Amygdala (tissue), 56 donors: Measurements from ENCODE around the gene STAG2.

Experiments
- DNase-seq, 56 donors: peaks; one replicate each; lab custom pipeline; 2025; lab: John Stamatoyannopoulos, UW

Gene STAG2

GRCh38 chrX:123971982-123972381 lies 10.5 kb downstream of the STAG2 start:
- DNase-seq: no peak

- no peak for DNase-seq
These were observed 12.4 kb downstream of the STAG2 start for GRCh38 chrX:123973921-123974320.

GRCh38 chrX:123975180-123975579 lies 13.7 kb downstream of the STAG2 start:
- DNase-seq: no peak

GRCh38 chrX:123976706-123977316 lies 15.3 kb downstream of the STAG2 start:
- no peak for DNase-seq

- DNase-seq: no peak
These were observed 21.7 kb downstream of the STAG2 start for GRCh38 chrX:123983240-123983639.

GRCh38 chrX:123986377-123986776 lies 24.9 kb downstream of the STAG2 start:
- DNase-seq: no peak

GRCh38 chrX:123988423-123989111 lies 27.1 kb downstream of the STAG2 start:
- DNase-seq: no peak

- no peak for DNase-seq
These were observed 27.7 kb downstream of the STAG2 start for GRCh38 chrX:123989235-123989634.

- no peak for DNase-seq
These were observed 28.7 kb downstream of the STAG2 start for GRCh38 chrX:123990169-123990568.

- no peak for DNase-seq
These were observed 29.1 kb downstream of the STAG2 start for GRCh38 chrX:123990602-123991001.

- no peak for DNase-seq
These were observed 31.8 kb downstream of the STAG2 start for GRCh38 chrX:123993326-123993725.

GRCh38 chrX:123993904-123994635 lies 32.6 kb downstream of the STAG2 start:
- no peak for DNase-seq

GRCh38 chrX:123994730-123995129 lies 33.2 kb downstream of the STAG2 start:
- DNase-seq: no peak

GRCh38 chrX:124001581-124001980 lies 40.1 kb downstream of the STAG2 start:
- DNase-seq: no peak

- no peak for DNase-seq
These were observed 43.7 kb downstream of the STAG2 start for GRCh38 chrX:124005228-124005627.

GRCh38 chrX:124010157-124010556 lies 48.7 kb downstream of the STAG2 start:
- DNase-seq: no peak

GRCh38 chrX:124010566-124010965 lies 49.1 kb downstream of the STAG2 start:
- DNase-seq: no peak

- DNase-seq: no peak
These were observed 54.2 kb downstream of the STAG2 start for GRCh38 chrX:124015721-124016120.

GRCh38 chrX:124016825-124017224 lies 55.3 kb downstream of the STAG2 start:
- DNase-seq: no peak

GRCh38 chrX:124018023-124018422 lies 56.5 kb downstream of the STAG2 start:
- DNase-seq: no peak

- DNase-seq: no peak
These were observed 62.3 kb downstream of the STAG2 start for GRCh38 chrX:124023838-124024238.

- no peak for DNase-seq
These were observed 65.0 kb downstream of the STAG2 start for GRCh38 chrX:124026529-124026928.
